KOPT-K1 (cell line): ENCODE data around the gene BHLHE23.
"Not testable (repeated sequence)": the region's sequence is repeated elsewhere in the genome, so short reads cannot be mapped to it uniquely, and the experiment has no call there.

Source experiments
- H3K27ac ChIP-seq: fragments of 200-600 bp; sonication (generic); 2 replicates; pipeline ENCODE4 v1.5.1; 2016; ENCODE audit warnings: antibody characterized with exemption, mild to moderate bottlenecking, low read depth, low read length; ENCODE audit not compliant: poor library complexity, severe bottlenecking
- H3K36me3 ChIP-seq: fragments of 200-600 bp; sonication (generic); 2 replicates; pipeline ENCODE4 v1.5.1; 2017; ENCODE audit warnings: antibody characterized with exemption, mild to moderate bottlenecking, low read length, moderate library complexity; ENCODE audit not compliant: insufficient read depth
- H3K9me3 ChIP-seq: fragments of 200-600 bp; sonication (generic); 2 replicates; pipeline ENCODE4 v1.5.1; 2017; ENCODE audit warnings: antibody characterized with exemption, low read length, mild to moderate bottlenecking; ENCODE audit not compliant: insufficient read depth, poor library complexity, severe bottlenecking

The BHLHE23 gene

DNA sequence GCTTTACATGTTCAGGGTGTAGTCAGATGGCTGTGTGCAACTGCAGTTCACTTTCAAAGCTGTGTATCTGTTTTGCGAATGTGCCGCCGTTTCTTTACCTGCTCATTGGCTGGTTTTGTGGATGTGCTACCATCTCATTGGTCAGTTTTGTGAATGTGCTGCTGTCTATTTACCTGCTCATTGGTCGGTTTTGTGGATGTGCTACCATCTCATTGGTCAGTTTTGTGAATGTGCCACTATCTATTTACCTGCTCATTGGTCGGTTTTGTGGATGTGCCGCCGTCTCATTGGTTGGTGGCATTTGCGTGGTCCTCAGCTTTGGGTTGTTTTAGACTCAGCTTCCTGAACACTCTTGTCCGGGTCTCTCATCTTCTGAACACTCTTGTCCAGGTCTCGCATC lies 40.5 kb upstream of the BHLHE23 start:
- Histone ChIP-seq H3K36me3 (no peaks in the 10 kb centered on the region), H3K9me3 (peaks cover 11% of the 10 kb centered on the region), H3K27ac (no peak overlapping the region)

- H3K27ac ChIP-seq, result no peak overlapping the region
- peaks cover 11% of the 10 kb centered on the region for H3K9me3 ChIP-seq
- H3K36me3 ChIP-seq, result no peaks in the 10 kb centered on the region
Measured at GRCh38 chr20:63046841-63047240, 40.1 kb upstream of the BHLHE23 start.

DNA sequence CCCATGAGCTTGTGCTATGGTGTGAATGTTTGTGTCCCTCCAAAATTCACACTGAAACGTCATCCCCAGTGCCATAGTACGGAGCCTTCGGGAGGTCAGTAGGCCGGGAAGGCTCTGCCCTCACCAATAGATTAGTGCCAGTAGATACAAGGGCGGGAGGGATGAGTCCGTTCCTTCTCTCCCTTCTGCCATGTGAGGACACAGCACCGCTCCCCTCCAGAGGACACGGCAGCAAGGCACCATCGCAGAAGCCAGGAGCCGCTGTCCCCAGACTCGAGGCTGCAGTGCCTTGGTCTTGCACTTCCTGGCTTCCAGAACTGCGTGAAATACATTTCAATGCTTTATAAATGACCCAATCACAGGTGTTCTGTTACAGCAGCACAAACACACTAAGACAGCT lies 39.2 kb upstream of the BHLHE23 start:
- H3K36me3 ChIP-seq, result no peaks in the 10 kb centered on the region

DNA sequence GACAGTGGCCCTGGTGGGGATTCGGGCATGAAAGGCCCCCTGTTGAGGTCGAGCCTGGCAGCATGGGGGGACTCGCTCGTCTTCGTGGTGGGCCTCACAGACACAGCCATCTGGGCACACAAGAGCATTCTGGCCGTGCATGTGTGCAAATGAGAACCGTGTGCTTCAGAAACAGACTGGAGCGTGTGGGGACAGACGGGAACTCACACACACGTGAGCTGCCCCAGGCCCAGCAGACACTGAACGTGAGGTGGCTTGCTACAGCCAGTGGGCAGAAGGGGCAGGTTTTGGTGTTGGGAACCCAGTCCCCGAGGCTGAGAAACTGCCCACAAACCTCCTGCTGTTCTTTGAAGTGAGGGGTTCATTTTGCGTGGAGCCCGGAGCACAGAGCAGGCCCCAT lies 38.6 kb upstream of the BHLHE23 start:
- no peaks in the 10 kb centered on the region for H3K36me3 ChIP-seq
- peaks cover 11% of the 10 kb centered on the region for H3K9me3 ChIP-seq
- H3K27ac ChIP-seq, result no peak overlapping the region

More for the DNA sequence above, 39.2 kb upstream of the BHLHE23 start:
- H3K9me3 ChIP-seq, result peaks cover 11% of the 10 kb centered on the region
- no peak overlapping the region for H3K27ac ChIP-seq

GRCh38 chr20:63044605-63045004 lies 37.8 kb upstream of the BHLHE23 start:
- Histone ChIP-seq H3K9me3 (peaks cover 11% of the 10 kb centered on the region), H3K36me3 (no peaks in the 10 kb centered on the region), H3K27ac (no peak overlapping the region)

GRCh38 chr20:63044204-63044600 lies 37.4 kb upstream of the BHLHE23 start:
- Histone ChIP-seq H3K36me3 (no peaks in the 10 kb centered on the region), H3K9me3 (peaks cover 11% of the 10 kb centered on the region), H3K27ac (no peak overlapping the region)

DNA sequence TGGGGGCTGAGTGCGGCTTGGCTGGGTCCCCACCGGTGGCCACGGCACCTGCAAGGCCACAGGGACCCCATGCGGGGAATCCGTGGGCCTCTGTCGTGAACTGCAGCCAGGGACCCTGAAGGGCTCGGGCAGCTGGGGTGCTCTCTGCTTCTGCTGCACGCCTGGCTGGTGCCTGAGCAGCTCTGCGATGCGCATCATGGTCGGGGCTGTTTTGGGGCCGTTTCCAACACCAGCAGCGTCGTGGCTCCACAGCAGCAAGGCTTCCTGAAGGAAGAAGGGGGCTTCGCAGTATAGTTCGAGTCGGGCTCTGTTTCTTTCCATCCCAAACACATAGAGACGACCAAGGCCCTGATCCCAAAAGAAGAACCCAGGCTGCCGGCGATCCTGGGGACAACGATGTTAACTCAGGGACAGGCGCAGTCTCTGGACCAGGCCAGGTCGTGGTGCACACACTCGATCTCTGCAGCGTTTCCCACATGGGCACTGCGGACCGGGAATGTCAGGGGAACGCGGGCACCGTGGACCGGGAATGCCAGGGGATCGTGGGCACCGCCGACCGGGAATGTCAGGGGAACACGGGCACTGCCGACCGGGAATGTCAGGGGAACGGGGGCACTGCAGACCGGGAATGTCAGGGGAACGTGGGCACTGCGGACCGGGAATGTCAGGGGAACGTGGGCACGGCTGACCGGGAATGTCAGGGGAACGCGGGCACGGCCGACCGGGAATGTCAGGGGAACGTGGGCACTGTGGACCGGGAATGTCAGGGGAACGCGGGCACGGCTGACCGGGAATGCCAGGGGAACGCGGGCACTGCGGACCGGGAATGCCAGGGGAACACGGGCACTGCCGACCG lies 36.8 kb upstream of the BHLHE23 start:
- H3K9me3 ChIP-seq, result peaks cover 11% of the 10 kb centered on the region
- no peaks in the 10 kb centered on the region for H3K36me3 ChIP-seq
- no peak overlapping the region for H3K27ac ChIP-seq

DNA sequence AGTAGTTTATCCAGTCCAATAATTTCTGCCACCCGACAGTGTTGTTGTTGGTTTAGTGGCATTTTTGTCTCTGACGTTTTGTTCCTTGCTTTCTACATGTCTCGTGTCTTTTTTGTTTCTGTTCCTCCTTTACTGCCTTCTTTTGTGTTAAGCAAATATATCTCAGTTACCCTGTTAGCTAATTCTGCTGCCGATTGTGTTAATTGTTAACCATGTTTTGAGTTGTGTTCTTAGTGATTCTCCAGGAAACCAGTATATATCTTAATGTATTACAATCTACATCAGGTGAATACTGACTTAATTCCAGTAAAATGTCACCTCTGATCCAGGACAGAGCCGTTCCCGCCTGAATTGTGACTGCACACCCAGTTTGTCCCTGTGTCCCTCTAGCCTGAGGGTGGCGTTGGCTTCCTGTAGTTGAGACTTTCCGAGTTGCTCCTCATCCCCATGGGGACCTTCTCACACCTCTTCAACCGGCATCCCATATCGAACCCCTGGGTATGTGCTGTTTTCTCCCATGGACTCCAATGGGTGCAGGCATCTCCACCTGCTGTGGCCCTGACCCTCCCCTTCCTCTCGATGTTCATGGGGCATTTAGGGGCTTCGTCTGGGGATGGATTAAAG lies 35.8 kb upstream of the BHLHE23 start:
- H3K27ac ChIP-seq, result no peak overlapping the region
- H3K36me3 ChIP-seq, result no peaks in the 10 kb centered on the region
- peaks cover under 1% of the 10 kb centered on the region for H3K9me3 ChIP-seq

- no peak overlapping the region for H3K27ac ChIP-seq
- no peaks in the 10 kb centered on the region for H3K36me3 ChIP-seq
- no peaks in the 10 kb centered on the region for H3K9me3 ChIP-seq
Measured at GRCh38 chr20:63041776-63042175, 35.0 kb upstream of the BHLHE23 start.

DNA sequence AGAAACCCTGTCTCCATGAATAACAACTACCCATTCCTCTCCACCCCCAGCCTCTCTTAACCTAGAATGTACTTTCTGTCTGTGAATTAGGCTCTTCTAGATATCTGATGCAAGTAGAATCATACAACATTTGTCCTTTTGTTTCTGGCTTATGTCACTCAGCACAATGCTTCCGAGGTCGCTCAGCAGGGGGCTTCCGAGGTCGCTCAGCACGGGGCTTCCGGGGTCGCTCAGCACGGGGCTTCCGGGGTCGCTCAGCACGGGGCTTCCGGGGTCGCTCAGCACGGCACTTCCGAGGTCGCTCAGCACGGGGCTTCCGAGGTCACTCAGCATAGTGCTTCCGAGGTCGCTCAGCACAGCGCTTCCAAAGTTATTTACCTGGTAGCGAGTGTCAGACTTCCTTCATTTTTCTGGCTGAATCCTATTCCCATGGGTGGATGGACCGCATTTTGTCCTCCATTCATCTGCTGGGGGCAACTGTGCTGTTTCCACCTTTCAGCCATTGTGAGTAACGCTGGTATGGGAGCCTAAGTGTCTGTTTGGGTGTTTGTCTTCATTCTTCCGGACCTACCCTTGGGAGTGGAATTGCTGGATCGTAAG lies 31.0 kb upstream of the BHLHE23 start:
- Histone ChIP-seq H3K27ac (no peak overlapping the region), H3K9me3 (no peaks in the 10 kb centered on the region), H3K36me3 (no peaks in the 10 kb centered on the region)

DNA sequence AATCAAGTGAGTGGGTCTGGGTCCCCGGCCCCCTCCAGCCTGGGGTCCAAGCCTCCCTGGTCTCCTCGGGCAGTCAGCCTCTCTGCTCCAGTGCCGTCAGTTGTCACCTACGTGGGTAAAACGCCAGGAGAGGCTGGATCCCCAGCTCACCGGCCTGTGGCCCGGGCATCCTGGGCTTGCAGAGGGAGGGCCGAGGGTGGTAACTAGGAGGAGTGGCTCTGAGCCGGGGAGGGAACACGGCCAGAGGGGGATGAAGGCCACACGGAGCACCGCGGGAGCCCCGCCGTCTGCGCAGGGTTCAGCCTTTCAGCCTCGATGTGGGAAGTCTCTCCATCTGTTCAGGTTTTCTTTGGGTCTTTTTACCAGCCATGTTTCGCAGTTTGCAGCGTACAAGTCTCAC lies 29.5 kb upstream of the BHLHE23 start:
- no peaks in the 10 kb centered on the region for H3K36me3 ChIP-seq
- no peak overlapping the region for H3K27ac ChIP-seq
- H3K9me3 ChIP-seq, result no peaks in the 10 kb centered on the region

DNA sequence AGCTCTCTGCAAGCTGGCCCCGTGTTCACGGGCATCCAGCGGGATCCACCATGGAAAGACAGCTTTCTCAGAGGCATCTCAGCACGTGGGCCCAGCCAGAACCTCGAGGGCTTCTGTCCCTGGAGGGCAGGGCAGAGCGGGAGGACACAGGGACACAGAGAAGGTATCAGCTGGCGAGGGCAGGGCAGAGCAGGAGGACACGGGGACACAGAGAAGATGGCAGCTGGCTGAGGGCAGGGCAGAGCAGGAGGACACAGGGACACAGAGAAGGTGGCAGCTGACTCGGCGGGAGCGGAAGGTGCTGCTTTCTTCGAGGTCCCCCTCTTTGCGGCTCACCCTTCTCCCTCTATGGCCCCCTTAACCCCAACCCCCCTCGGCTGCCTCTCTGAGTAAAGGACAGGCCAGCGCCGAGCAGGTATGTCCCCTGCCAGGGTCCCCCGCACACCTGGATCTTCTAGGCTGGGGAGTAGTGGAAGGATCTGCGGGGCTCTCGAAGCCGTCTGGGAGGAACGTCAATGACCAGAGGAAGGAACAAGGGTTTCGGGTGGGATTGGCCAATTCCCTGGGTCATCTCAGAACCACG lies 28.9 kb upstream of the BHLHE23 start:
- no peak overlapping the region for H3K27ac ChIP-seq
- H3K9me3 ChIP-seq, result no peaks in the 10 kb centered on the region
- H3K36me3 ChIP-seq, result no peaks in the 10 kb centered on the region

DNA sequence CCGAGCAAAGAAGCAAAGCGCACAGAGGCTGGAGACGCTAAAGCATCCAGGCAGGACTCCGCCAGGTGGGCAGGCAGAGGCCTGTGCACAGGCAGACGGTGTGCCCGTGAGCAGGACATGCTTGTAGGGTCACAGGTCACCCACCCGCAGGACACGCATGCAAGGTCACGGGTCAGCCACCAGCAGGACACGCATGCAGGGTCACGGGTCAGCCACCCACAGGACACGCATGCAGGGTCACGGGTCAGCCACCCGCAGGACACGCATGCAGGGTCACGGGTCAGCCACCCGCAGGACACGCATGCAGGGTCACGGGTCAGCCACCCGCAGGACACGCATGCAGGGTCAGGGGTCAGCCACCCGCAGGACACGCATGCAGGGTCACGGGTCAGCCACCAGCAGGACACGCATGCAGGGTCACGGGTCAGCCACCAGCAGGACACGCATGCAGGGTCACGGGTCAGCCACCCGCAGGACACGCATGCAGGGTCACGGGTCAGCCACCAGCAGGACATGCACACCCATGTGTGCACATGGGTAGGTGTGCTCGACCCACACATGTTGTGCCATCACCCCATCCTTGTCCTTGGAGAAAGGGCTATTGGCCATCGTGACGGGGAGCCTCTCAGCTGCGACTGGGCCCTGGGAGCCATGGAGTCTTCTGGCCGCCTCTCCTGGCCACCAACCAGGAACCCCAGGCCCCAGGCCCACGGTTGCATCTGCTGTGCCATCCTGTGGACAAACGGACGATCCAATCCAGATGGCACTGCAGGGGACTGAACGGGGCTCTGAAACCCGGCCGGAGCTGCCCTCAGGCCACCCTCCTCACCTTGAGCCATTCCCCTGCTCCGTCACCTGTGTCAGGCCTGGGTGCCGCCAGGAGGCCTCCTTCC lies 28.2 kb upstream of the BHLHE23 start:
- not testable (repeated sequence) for H3K9me3 ChIP-seq, H3K36me3 ChIP-seq, H3K27ac ChIP-seq

- no peaks in the 10 kb centered on the region for H3K36me3 ChIP-seq
- no peak overlapping the region for H3K27ac ChIP-seq
Measured at GRCh38 chr20:63033794-63034709, 27.3 kb upstream of the BHLHE23 start.

More at GRCh38 chr20:63033794-63034709, 27.3 kb upstream of the BHLHE23 start:
- H3K9me3 ChIP-seq, result no peaks in the 10 kb centered on the region
